HFF-Myc (cell line): ENCODE measurements around the gene GRM7.

ENCODE experiments used
- DNase-seq: peaks from one replicate; pipeline ENCODE4 v3.0.0-alpha.2; 2011; ENCODE audit warnings: low read depth; ENCODE audit errors: extremely low read depth
- H3K4me3 ChIP-seq: replicated peaks from 2 replicates; pipeline ENCODE4 v1.5.1; 2011; ENCODE audit warnings: low read depth, mild to moderate bottlenecking, control low read depth, low read length
- CTCF ChIP-seq: IDR thresholded peaks from 2 replicates; pipeline ENCODE4 v1.5.1; 2012; ENCODE audit warnings: mild to moderate bottlenecking, low read depth, low read length, control low read depth; ENCODE audit errors: missing control alignments

GRM7 gene

DNA sequence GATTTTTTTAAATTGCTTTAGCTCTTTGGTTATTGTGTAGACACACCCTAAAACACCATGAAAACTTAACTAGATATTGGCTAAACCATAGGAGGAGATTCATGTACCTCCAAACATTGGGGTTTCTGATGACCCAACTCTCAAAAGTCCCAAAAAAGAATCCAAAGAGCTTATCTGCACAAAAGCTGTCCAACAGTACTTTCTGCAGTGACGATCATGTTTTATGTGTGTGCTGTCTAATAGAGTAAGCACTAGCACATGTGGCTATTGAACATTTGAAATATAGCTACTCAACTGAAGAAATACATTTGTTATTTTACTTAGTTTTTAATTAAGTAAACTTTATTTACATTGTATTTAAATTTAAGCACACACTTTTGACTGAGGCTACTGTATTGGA, 822.5 kb downstream of the GRM7 start:
- no peak for DNase-seq
- no peak for TF ChIP-seq CTCF
- H3K4me3 ChIP-seq, result no peak overlapping the region

- H3K4me3 ChIP-seq, result no peak overlapping the region
- TF ChIP-seq CTCF, result no peak
- DNase-seq, result no peak
These were observed 823.3 kb downstream of the GRM7 start for GRCh38 chr3:7684182-7684715.

DNA sequence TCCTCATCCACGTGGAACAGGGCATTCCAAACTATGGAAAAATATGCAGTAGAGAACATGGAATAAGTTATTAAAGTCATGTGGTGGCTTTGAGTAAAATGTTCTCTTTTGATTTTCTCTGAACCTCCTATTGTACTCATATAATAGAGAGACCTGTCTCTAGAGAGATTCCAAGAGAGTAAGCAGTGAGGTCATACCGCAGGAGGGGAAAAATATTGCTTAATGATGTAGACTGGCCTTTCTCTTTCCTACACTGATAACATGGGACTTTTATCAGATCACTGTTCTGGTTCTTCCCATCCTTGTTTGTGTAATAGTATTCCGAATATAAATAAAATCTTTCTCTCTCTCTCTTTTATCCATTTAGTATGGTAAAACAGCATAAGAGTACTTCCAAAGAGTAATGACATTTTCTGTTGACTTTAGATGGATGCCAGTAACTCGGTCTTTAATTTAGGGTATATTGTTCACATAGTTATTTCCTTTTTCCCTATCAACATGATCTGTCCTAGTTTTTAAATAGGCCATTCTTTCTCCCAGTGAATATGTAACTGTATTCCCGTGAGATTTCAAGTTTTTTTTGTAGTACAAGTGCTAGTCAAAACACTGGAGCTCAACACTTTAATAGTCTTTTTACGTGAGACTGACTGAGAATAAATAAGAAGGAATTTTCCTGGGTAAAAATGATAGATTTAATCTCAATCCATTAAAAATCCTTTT, 826.7 kb downstream of the GRM7 start:
- no peak for DNase-seq
- H3K4me3 ChIP-seq, result no peak overlapping the region
- no peak for TF ChIP-seq CTCF

- no peak overlapping the region for H3K4me3 ChIP-seq
- no peak for TF ChIP-seq CTCF
- no peak for DNase-seq
These were observed 832.0 kb downstream of the GRM7 start for GRCh38 chr3:7692866-7693265.

DNA sequence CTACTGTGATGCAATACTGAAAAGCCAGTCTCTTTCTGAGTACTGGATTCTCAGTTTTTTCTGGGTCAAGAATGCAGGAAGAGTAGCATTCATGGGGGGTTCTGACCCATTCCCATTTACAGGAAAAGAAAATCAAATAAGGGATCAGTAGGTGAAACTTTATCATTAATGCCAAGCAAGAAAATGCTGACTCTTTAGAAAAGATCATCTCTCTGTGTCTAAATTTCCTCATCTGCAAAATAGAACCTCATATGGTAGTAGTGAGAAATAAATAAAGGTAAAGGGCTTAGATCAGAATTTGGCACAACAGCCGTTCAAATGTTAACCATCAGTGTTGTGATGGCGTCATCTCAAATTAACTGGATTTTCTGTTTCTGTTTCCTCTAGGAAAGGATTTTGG, 833.1 kb downstream of the GRM7 start:
- H3K4me3 ChIP-seq, result no peak overlapping the region
- DNase-seq, result no peak
- TF ChIP-seq CTCF, result no peak

DNA sequence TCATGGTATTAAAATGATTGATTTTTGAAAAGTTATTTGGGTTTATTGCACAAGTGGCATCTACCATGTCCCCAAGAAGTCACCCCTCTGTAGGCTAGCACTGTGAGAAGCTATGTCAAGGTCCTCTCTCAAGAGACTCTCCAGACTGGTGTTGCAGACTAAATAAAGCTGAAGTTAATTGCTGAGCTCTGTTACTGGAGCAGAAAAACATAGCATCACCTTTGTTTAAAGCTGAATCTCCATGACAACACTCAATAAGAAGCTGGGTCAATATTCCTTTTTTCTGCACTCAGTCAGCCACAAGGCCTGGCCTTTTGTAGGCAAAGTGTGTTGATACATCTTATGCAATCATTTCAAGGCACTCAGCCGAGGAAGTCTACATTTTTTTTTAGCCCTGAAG, 834.1 kb downstream of the GRM7 start:
- DNase-seq, result no peak
- TF ChIP-seq CTCF, result no peak
- no peak overlapping the region for H3K4me3 ChIP-seq

DNA sequence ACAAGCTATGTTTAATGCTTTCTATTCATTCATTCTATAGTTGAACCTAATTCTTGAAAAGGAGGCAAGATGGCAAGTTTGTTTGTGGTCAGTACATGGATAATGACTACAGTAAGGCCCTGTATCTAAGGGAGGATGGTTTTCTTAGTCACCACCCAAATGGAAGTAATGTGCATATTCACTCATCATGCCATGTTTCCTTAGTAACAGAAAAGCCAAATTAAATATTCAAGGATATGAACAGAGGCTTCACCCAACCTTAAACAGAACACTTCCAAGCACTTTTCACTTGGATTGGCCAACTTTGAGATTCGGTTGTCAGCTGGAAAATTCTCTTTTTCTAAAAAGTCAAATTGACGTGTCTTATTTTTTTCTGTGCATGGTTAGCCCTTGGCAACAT, 835.4 kb downstream of the GRM7 start:
- DNase-seq, result no peak
- no peak for TF ChIP-seq CTCF
- H3K4me3 ChIP-seq, result no peak overlapping the region
